MCF 10A (cell line): ENCODE results near the gene CDH10. TPM values are rescaled to one million over a fixed set of nuclear protein-coding genes. Genes with fewer than 3 reads are reported as not detected.

Experiments
- BruUV-seq: library from RNA; stranded (reverse); fragments of 400-500 nt; replicated peaks from 2 replicates; lab custom pipeline; 2021; lab: Mats Ljungman, UMichigan
- CTCF ChIA-PET: fragments of 300-600 bp; sonication (Branson Sonifier 250); formaldehyde crosslinking; extraction: SDS; loops from one replicate; lab custom pipeline; 2021; ENCODE audit warnings: antibody characterized with exemption, inconsistent platforms; lab: Yijun Ruan, JAX
- POLR2A ChIA-PET: fragments of 300-600, 350-650 bp; sonication (Branson Sonifier 250); formaldehyde crosslinking; extraction: SDS; loops from one replicate; lab custom pipeline; 2020; ENCODE audit warnings: antibody characterized with exemption, inconsistent platforms; lab: Yijun Ruan, JAX
- DNase-seq: peaks from one replicate; pipeline ENCODE4 v3.0.0-alpha.2; 2018; ENCODE audit not compliant: unreplicated experiment
- H3K27ac Mint-ChIP-seq: one replicate; pipeline ENCODE4 v1.8.0; 2022; ENCODE audit warnings: mild to moderate bottlenecking, low read depth, mixed read lengths; ENCODE audit not compliant: unreplicated experiment
- H3K27me3 Mint-ChIP-seq: one replicate; pipeline ENCODE4 v1.8.0; 2022; ENCODE audit warnings: mixed read lengths; ENCODE audit not compliant: insufficient read depth, unreplicated experiment
- H3K36me3 Mint-ChIP-seq: one replicate; pipeline ENCODE4 v1.8.0; 2022; ENCODE audit warnings: mild to moderate bottlenecking, moderate library complexity, mixed read lengths; ENCODE audit not compliant: insufficient read depth, unreplicated experiment
- H3K4me1 Mint-ChIP-seq: one replicate; pipeline ENCODE4 v1.8.0; 2022; ENCODE audit warnings: mixed read lengths; ENCODE audit not compliant: insufficient read depth, unreplicated experiment
- H3K4me3 Mint-ChIP-seq: one replicate; pipeline ENCODE4 v1.8.0; 2022; ENCODE audit warnings: mild to moderate bottlenecking, moderate library complexity, mixed read lengths; ENCODE audit not compliant: unreplicated experiment
- H3K9me3 Mint-ChIP-seq: one replicate; pipeline ENCODE4 v1.8.0; 2022; ENCODE audit warnings: mixed read lengths; ENCODE audit not compliant: unreplicated experiment
- intact Hi-C: fragments of 100-400 bp; cut with micrococcal nuclease; formaldehyde crosslinking; loops from 2 replicates; pipeline ENCODE4 v1.14.1; 2022
- total RNA-seq: library from RNA; stranded (reverse); gene quantifications from 2 replicates; pipeline ENCODE4 v1.2.3, GENCODE V29; 2022
- TF ChIP-seq, protein P1 (sequence below): fragments of 200-600 bp; IDR thresholded peaks from one replicate; pipeline ENCODE4 v1.8.0; 2022; ENCODE audit warnings: antibody characterized with exemption, mild to moderate bottlenecking; ENCODE audit not compliant: unreplicated experiment

CDH10 gene
- total RNA-seq, 1 experiment from 2014 or later: 0.33 TPM

- CTCF ChIA-PET: interaction anchor here (0.6 to 1.5 kb wide), 3 partner anchors 190 to 373 kb away, joined by 3 to 7 read pairs (median 4); no protein-coding TSS in a partner anchor
- H3K27me3 Mint-ChIP-seq: no peaks in the 10 kb centered on the region
- H3K36me3 Mint-ChIP-seq: no peaks in the 10 kb centered on the region
- peak; percentile 66 for DNase-seq
- no TSS peak for BruUV-seq
- no peaks in the 10 kb centered on the region for H3K4me1 Mint-ChIP-seq
- intact Hi-C loops: loop anchor here (2.0 to 5.0 kb wide), 2 partner anchors 1693 to 1849 kb away; no protein-coding TSS in a partner anchor
- H3K4me3 Mint-ChIP-seq: no peak overlapping the region
- TF ChIP-seq, protein P1, sequence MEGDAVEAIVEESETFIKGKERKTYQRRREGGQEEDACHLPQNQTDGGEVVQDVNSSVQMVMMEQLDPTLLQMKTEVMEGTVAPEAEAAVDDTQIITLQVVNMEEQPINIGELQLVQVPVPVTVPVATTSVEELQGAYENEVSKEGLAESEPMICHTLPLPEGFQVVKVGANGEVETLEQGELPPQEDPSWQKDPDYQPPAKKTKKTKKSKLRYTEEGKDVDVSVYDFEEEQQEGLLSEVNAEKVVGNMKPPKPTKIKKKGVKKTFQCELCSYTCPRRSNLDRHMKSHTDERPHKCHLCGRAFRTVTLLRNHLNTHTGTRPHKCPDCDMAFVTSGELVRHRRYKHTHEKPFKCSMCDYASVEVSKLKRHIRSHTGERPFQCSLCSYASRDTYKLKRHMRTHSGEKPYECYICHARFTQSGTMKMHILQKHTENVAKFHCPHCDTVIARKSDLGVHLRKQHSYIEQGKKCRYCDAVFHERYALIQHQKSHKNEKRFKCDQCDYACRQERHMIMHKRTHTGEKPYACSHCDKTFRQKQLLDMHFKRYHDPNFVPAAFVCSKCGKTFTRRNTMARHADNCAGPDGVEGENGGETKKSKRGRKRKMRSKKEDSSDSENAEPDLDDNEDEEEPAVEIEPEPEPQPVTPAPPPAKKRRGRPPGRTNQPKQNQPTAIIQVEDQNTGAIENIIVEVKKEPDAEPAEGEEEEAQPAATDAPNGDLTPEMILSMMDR: peak; percentile 57
- POLR2A ChIA-PET: no interaction called here
- H3K27ac Mint-ChIP-seq: no peak overlapping the region
- H3K9me3 Mint-ChIP-seq: no peaks in the 10 kb centered on the region
Measured at GRCh38 chr5:24633715-24634325, 11.0 kb downstream of the CDH10 start.

GRCh38 chr5:24632353-24632752 lies 12.4 kb downstream of the CDH10 start:
- Mint-ChIP-seq H3K27me3 (no peaks in the 10 kb centered on the region), H3K9me3 (no peaks in the 10 kb centered on the region), H3K36me3 (no peaks in the 10 kb centered on the region), H3K4me3 (no peak overlapping the region), H3K27ac (no peak overlapping the region), H3K4me1 (no peaks in the 10 kb centered on the region)
- BruUV-seq: no TSS peak
- intact Hi-C loops: loop anchor here (2.0 to 5.0 kb wide), 2 partner anchors 1695 to 1850 kb away; no protein-coding TSS in a partner anchor
- TF ChIP-seq, protein P1: no peak
- ChIA-PET CTCF (interaction anchor here (0.6 kb wide), 2 partner anchors 14 to 1731 kb away, joined by 3 read pairs; no protein-coding TSS in a partner anchor), POLR2A (no interaction called here)
- no peak for DNase-seq

DNA sequence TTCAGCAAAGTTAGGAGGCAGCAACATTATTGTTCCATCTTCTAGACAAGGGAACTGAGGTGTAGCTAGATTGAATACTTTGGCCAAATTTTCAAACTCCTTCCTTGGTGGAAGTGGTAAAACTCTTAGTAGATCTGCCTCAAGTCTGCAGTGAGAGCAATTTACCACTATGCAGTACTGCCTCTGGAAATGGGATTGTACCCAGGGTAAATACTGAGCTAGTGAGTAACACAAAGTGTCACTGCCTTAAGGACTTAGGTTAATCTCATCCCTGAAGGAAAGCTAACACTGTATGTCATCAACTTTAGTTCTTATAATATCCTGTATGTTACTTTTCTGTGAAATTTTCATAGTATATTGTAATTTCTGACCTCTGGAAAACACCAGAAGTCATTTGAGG lies 13.9 kb downstream of the CDH10 start:
- H3K27ac Mint-ChIP-seq: no peak overlapping the region
- no peak overlapping the region for H3K4me3 Mint-ChIP-seq
- CTCF ChIA-PET: interaction anchor here (0.6 to 1.0 kb wide), 4 partner anchors 46 to 1359 kb away, joined by 3 to 5 read pairs (median 3); no protein-coding TSS in a partner anchor
- no TSS peak for BruUV-seq
- no peaks in the 10 kb centered on the region for H3K36me3 Mint-ChIP-seq
- H3K9me3 Mint-ChIP-seq: no peaks in the 10 kb centered on the region
- POLR2A ChIA-PET: interaction anchor here (0.6 kb wide), 1 partner anchor 811 kb away, joined by 3 read pairs; no protein-coding TSS in a partner anchor
- TF ChIP-seq, protein P1: no peak
- H3K4me1 Mint-ChIP-seq: no peaks in the 10 kb centered on the region
- intact Hi-C loops: loop anchor here (5.0 kb wide), 1 partner anchor 1696 kb away; no protein-coding TSS in a partner anchor
- DNase-seq: no peak
- H3K27me3 Mint-ChIP-seq: no peaks in the 10 kb centered on the region

DNA sequence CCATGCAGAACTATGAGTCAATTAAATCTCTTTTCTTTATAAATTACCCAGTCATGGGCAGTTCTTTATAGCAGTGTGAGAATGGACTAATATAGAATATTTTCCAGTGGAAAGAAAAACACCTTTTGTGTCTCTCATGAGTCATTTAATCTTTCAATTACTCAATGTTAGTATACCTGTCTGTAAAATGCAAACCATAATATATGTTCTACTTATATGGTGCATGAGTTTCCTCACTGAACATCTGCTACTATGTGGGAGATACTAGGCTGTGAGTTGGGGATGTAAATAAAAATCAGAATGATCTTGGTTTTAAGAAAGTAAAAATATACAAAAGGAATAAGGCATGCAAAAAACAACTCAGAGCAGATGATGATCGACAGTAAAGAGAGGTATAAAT lies 15.0 kb downstream of the CDH10 start:
- ChIA-PET CTCF (interaction anchor here (0.7 kb wide), 1 partner anchor 618 kb away, joined by 3 read pairs; no protein-coding TSS in a partner anchor), POLR2A (no interaction called here)
- no peaks in the 10 kb centered on the region for H3K4me1 Mint-ChIP-seq
- no peaks in the 10 kb centered on the region for H3K9me3 Mint-ChIP-seq
- no peak overlapping the region for H3K4me3 Mint-ChIP-seq
- H3K27ac Mint-ChIP-seq: no peak overlapping the region
- no peak for DNase-seq
- no peaks in the 10 kb centered on the region for H3K36me3 Mint-ChIP-seq
- intact Hi-C loops: loop anchor here (5.0 kb wide), 1 partner anchor 1698 kb away; no protein-coding TSS in a partner anchor
- H3K27me3 Mint-ChIP-seq: no peaks in the 10 kb centered on the region
- BruUV-seq: no TSS peak
- TF ChIP-seq, protein P1: no peak
